GM12891 (cell line): Measurements from ENCODE around the gene CMBL.

Experiments
- POLR2A ChIP-seq: IDR thresholded peaks from 2 replicates; pipeline ENCODE4 v1.6.1; 2011; ENCODE audit warnings: low read depth, low read length, control low read depth
- POLR2AphosphoS5 ChIP-seq: IDR thresholded peaks from 2 replicates; pipeline ENCODE4 v1.6.1; 2011; ENCODE audit warnings: low read depth, low read length, control low read depth
- SPI1 ChIP-seq: IDR thresholded peaks from 2 replicates; pipeline ENCODE4 v1.6.1; 2011; ENCODE audit warnings: low read depth, low read length, control low read depth
- TAF1 ChIP-seq: IDR thresholded peaks from 2 replicates; pipeline ENCODE4 v1.6.1; 2011; ENCODE audit warnings: low read depth, low read length, control low read depth

DNA sequence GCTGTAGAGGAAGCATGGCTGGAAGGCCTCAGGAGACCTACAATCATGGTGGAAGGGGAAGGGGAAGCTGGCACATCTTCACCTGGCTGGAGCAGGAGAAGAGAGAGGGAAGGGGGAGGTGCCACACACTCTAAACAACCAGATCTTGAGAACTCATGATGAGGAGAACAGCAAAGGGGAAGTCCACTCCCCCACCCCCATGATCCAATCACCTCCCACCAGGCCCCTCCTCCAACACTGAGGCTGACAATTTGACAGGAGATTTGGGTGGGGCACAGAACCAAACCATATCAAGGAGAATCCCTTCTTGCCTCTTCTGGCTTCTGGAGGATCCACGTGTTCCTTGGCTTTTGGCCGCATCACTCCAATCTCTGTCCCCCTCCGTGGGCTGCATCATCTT is 13.1 kb upstream of the CMBL start:
- TF ChIP-seq POLR2AphosphoS5: no peak
- TF ChIP-seq POLR2A: no peak
- TF ChIP-seq TAF1: no peak
- no peak for TF ChIP-seq SPI1
